ENCODE measurements around the gene ACTN1. TPM values are rescaled to one million over a fixed set of nuclear protein-coding genes. Genes with fewer than 3 reads are reported as not detected.

ACTN1 gene
- total and polyA plus RNA-seq, 10 of the 15 experiments (the other 5 are each of a cell fraction or from before 2014, with no cell fraction given): 0.14 to 39.4 (median 2.6) TPM

DNA sequence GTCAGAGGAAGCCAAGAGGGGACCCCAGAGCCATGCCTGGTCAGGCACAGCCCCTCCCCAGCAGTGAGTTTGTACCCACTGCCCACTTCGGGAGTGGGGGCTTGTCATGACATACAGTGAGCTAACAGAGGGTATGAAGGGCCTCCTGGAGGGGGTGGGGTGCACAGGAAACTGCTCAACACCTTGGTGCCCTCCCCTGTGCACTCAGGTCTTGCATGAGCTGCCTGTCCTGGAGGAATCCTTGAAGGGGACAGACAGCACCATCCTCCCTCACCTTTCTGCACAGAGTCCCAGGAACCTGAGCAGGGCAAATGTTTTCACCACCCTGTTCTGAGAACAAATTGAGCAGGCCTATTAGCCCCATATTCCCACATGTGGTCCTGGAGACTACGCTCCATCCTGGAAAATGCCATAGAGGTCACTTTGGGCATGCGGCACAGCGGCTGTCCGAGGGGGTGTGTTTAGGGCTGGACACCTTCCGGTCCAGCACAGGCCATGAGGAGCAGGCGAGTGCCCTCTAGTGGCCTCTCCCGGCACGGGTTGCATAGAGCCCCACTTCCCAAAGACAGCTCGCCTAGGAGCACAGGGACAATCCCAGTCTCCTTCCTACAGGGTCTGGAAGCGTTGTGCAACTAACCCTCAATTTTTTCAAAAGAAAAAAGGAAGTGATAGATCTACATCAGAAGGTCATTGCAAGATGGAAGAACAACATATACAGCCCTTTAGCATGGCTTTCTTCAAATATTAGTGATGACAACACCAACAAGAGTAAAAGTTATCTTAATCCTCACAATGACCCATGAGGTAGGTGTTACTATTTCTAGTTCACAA is 154.4 kb downstream of the ACTN1 start (continued):
- TF ChIP-seq, protein P1, sequence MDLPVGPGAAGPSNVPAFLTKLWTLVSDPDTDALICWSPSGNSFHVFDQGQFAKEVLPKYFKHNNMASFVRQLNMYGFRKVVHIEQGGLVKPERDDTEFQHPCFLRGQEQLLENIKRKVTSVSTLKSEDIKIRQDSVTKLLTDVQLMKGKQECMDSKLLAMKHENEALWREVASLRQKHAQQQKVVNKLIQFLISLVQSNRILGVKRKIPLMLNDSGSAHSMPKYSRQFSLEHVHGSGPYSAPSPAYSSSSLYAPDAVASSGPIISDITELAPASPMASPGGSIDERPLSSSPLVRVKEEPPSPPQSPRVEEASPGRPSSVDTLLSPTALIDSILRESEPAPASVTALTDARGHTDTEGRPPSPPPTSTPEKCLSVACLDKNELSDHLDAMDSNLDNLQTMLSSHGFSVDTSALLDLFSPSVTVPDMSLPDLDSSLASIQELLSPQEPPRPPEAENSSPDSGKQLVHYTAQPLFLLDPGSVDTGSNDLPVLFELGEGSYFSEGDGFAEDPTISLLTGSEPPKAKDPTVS (IDR thresholded peaks at IDR 0.05; ENCODE audit: low read depth, low read length): peak; percentile 13; the same call in 1 of the 2 replicates
- TF ChIP-seq SMARCA5 (IDR thresholded peaks at IDR 0.05) (peak; percentile 82; the same call in 1 of the 2 replicates), SUZ12 (IDR thresholded peaks at IDR 0.05; ENCODE audit: unreplicated experiment) (no peak), SMC3 (IDR thresholded peaks at IDR 0.05; ENCODE audit: borderline replicate concordance, low read length) (peak; percentile 59; the same call in 1 of the 2 replicates), ZNF274 (IDR thresholded peaks at IDR 0.05; ENCODE audit: insufficient read depth, insufficient read length) (no peak), RELA (IDR thresholded peaks at IDR 0.05; ENCODE audit: borderline replicate concordance, partially characterized antibody) (no peak), LARP7 (IDR thresholded peaks at IDR 0.05) (0 out of 2 replicates have a peak, but pooled peaks have one; percentile 49), NFYA (IDR thresholded peaks at IDR 0.05; ENCODE audit: borderline replicate concordance, low read depth, low read length) (no peak), SREBF2 (IDR thresholded peaks at IDR 0.05; ENCODE audit: low read length) (no peak), SP1 (IDR thresholded peaks at IDR 0.05; ENCODE audit: low read depth, low read length) (no peak), DPF2 (IDR thresholded peaks at IDR 0.05) (0 out of 2 replicates have a peak, but pooled peaks have one; percentile 31), CBX3 (IDR thresholded peaks at IDR 0.05; ENCODE audit: borderline replicate concordance, low read depth) (no peak), PAX5 (IDR thresholded peaks at IDR 0.05; ENCODE audit: borderline replicate concordance, low read depth, low read length) (no peak), SIN3A (IDR thresholded peaks at IDR 0.05; ENCODE audit: low read depth, low read length) (no peak)
- TF ChIP-seq, protein P2, sequence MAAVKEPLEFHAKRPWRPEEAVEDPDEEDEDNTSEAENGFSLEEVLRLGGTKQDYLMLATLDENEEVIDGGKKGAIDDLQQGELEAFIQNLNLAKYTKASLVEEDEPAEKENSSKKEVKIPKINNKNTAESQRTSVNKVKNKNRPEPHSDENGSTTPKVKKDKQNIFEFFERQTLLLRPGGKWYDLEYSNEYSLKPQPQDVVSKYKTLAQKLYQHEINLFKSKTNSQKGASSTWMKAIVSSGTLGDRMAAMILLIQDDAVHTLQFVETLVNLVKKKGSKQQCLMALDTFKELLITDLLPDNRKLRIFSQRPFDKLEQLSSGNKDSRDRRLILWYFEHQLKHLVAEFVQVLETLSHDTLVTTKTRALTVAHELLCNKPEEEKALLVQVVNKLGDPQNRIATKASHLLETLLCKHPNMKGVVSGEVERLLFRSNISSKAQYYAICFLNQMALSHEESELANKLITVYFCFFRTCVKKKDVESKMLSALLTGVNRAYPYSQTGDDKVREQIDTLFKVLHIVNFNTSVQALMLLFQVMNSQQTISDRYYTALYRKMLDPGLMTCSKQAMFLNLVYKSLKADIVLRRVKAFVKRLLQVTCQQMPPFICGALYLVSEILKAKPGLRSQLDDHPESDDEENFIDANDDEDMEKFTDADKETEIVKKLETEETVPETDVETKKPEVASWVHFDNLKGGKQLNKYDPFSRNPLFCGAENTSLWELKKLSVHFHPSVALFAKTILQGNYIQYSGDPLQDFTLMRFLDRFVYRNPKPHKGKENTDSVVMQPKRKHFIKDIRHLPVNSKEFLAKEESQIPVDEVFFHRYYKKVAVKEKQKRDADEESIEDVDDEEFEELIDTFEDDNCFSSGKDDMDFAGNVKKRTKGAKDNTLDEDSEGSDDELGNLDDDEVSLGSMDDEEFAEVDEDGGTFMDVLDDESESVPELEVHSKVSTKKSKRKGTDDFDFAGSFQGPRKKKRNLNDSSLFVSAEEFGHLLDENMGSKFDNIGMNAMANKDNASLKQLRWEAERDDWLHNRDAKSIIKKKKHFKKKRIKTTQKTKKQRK (IDR thresholded peaks at IDR 0.05; ENCODE audit: low read depth, low read length): no peak
- TF ChIP-seq, protein P3, sequence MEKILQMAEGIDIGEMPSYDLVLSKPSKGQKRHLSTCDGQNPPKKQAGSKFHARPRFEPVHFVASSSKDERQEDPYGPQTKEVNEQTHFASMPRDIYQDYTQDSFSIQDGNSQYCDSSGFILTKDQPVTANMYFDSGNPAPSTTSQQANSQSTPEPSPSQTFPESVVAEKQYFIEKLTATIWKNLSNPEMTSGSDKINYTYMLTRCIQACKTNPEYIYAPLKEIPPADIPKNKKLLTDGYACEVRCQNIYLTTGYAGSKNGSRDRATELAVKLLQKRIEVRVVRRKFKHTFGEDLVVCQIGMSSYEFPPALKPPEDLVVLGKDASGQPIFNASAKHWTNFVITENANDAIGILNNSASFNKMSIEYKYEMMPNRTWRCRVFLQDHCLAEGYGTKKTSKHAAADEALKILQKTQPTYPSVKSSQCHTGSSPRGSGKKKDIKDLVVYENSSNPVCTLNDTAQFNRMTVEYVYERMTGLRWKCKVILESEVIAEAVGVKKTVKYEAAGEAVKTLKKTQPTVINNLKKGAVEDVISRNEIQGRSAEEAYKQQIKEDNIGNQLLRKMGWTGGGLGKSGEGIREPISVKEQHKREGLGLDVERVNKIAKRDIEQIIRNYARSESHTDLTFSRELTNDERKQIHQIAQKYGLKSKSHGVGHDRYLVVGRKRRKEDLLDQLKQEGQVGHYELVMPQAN (conservative IDR thresholded peaks at IDR 0.05): 0 out of 2 replicates have a peak, but pooled peaks have one; percentile 45
- TF ChIP-seq, protein P4, sequence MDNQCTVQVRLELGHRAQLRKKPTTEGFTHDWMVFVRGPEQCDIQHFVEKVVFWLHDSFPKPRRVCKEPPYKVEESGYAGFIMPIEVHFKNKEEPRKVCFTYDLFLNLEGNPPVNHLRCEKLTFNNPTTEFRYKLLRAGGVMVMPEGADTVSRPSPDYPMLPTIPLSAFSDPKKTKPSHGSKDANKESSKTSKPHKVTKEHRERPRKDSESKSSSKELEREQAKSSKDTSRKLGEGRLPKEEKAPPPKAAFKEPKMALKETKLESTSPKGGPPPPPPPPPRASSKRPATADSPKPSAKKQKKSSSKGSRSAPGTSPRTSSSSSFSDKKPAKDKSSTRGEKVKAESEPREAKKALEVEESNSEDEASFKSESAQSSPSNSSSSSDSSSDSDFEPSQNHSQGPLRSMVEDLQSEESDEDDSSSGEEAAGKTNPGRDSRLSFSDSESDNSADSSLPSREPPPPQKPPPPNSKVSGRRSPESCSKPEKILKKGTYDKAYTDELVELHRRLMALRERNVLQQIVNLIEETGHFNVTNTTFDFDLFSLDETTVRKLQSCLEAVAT (IDR thresholded peaks at IDR 0.05): 0 out of 2 replicates have a peak, but pooled peaks have one; percentile 14

Data from GM12878 (cell line).